ENCODE measurements around the gene SLC25A25.
"Not testable (repeated sequence)": the region's sequence is repeated elsewhere in the genome, so short reads cannot be mapped to it uniquely, and the experiment has no call there.

The SLC25A25 gene

DNA sequence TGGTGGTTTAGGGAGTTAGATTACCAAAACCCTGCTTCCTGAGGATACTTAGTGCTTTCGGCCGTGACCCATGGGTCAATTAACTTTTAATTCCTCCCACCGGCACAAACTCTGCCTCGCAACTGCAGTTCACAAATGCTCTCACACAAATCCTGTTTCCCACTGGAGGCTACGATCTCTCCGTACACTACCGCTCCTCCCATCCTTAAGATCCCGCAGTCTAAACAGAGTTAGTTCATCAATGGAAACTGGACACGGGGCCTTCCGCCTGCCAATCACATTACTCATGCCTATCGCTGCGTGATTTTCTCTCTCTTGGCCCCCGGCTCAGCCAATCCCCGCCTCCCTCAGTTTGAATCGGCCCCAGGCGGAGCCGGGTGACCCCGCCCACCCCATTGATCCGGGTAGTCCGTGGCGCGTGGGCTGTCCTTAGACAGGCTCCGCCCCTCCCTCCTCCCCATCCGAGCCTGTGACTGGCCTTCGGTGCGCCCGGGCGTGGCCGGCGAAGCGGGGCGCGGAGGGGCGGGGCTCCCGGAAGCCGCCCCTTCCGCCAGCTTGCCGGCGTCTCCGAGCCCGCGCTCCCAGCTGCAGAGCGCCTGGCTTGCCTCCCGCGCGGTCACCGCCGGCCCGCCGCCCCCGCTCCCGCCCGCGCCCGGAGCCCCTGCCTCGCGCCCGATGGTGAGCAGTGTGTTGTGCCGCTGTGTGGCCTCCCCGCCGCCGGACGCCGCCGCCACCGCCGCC lies at the start of gene SLC25A25:
Gene SLC25A25 (plus strand): TSS at position 588 of the 741 bp plus-strand sequence. CDS start 88 bp downstream, at position 676.
- H3K27ac Mint-ChIP-seq = peak within 1 kb of the TSS; percentile 65
- H3K4me1 Mint-ChIP-seq = peaks cover 63% of the 10 kb centered on the region
- H3K4me3 Mint-ChIP-seq = peak within 1 kb of the TSS; percentile 93
- H3K36me3 Mint-ChIP-seq = no peaks in the 10 kb centered on the region
- no peaks in the 10 kb centered on the region for H3K27me3 Mint-ChIP-seq
- H3K9me3 Mint-ChIP-seq = no peaks in the 10 kb centered on the region

DNA sequence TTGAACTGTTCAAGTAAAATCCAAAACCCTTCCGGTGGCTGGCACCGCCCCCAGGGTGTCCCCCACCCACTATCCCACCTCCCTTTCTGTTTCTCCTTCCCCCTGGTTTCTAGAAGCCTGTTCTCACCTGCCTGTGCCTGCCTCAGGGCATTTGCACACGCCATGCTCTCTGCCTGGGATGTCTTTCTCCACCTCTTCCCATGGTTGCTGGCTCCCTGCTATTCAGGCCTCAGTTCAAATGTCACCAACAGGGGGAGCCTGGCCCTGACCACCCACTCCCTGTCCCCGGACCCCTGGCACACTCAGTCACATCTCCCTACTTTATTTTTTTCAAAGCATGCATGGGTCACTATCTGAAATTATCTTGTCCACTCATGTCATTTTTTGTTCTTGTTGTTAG lies 47.3 kb upstream of the SLC25A25 start:
- Mint-ChIP-seq H3K4me1 (peaks cover 66% of the 10 kb centered on the region), H3K27me3 (no peaks in the 10 kb centered on the region), H3K36me3 (no peaks in the 10 kb centered on the region), H3K4me3 (no peak overlapping the region), H3K27ac (peak overlapping the region; percentile 48), H3K9me3 (no peaks in the 10 kb centered on the region)

DNA sequence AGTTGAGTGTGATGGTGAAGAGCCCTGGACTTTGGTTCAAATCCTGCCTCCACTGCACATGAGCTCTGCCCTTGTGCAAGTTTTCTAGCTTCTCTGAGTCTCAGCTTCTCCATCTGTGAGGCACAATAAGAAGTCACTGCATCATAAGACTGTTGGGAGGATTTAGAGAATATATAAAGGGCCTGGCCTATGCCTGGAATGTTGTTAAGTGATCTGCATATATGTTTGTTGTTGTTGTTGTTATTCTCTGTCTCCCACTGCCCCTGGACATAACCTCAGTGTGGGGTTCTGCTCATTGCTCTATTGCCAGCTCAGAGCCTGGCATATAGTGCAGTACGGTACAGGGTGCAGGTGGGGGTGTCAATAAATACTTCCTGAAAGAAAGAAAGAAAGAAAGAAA lies 46.9 kb upstream of the SLC25A25 start:
- Mint-ChIP-seq H3K36me3 (no peaks in the 10 kb centered on the region), H3K4me3 (no peak overlapping the region), H3K9me3 (no peaks in the 10 kb centered on the region), H3K27me3 (no peaks in the 10 kb centered on the region), H3K27ac (peak overlapping the region; percentile 48), H3K4me1 (peaks cover 70% of the 10 kb centered on the region)

DNA sequence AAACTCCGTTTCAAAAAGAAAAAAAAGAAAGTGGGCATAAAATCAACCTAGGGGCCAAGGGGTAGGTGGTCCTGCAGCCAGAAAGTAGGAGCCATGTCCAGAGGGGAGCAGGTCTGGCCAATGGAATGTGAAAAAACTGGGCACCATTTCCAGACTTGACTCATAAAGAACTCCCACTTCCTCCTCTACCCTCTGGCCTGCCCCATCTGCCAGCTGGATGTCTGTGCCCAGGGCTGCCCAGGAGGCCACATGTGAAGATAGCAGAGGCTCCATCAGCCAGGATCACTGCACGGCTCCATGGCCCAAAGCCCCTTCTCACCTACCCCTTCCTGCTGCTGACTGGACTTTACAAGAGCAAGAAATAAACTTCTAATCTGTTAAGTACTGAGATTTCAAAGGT lies 45.1 kb upstream of the SLC25A25 start:
- Mint-ChIP-seq H3K27ac (peak overlapping the region; percentile 92), H3K9me3 (no peaks in the 10 kb centered on the region), H3K27me3 (no peaks in the 10 kb centered on the region), H3K36me3 (no peaks in the 10 kb centered on the region), H3K4me1 (peaks cover 79% of the 10 kb centered on the region), H3K4me3 (no peak overlapping the region)

DNA sequence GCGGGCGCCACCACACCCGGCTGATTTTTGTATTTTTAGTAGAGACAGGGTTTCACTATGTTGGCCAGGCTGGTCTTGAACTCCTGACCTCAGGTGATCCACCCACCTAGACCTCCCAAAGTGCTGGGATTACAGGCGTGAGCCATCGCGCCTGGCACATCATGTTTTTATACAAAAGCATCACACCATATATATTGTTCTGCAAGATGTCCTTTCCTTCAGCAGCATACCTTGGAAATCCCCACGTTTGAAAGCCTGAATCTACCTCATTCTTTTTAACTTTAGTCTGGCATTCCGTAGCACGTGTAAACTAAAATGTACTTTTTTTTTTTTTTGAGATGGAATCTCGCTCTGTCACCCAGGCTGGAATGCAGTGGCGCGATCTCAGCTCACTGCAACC lies 44.4 kb upstream of the SLC25A25 start:
- H3K4me1 Mint-ChIP-seq = peaks cover 82% of the 10 kb centered on the region
- peak overlapping the region; percentile 42 for H3K4me3 Mint-ChIP-seq
- H3K27ac Mint-ChIP-seq = peak overlapping the region; percentile 92

DNA sequence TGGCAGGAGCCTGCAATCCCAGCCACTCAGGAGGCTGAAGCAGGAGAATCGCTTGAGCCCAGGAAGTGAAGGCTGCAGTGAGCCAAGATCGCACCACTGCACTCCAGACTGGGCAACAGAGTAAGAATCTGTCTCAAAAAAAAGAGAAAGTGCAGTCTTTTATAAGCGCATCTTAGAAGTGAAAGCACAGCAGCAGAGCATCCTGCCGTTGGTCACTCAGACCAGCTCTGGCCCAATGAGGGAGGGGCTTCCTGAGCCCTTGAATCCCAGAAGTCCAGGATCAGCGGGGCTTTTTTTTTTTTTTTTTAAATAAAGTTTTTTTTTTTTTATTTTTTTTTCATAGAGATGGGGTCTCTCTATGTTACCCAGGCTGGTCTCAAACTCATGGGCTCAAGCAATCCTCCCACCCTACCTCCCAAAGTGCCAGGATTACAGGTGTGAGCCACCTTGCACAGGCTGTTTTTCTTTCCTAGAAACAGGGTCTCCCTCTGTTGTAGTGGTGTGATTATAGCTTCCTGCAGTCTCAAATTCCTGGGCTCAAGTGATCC lies 43.2 kb upstream of the SLC25A25 start:
- no peaks in the 10 kb centered on the region for H3K27me3 Mint-ChIP-seq
- no peaks in the 10 kb centered on the region for H3K36me3 Mint-ChIP-seq
- peak overlapping the region; percentile 92 for H3K27ac Mint-ChIP-seq
- no peaks in the 10 kb centered on the region for H3K9me3 Mint-ChIP-seq
- H3K4me3 Mint-ChIP-seq = peak overlapping the region; percentile 81
- H3K4me1 Mint-ChIP-seq = peaks cover 87% of the 10 kb centered on the region

More for the DNA sequence above, 44.4 kb upstream of the SLC25A25 start:
- not testable (repeated sequence) for H3K36me3 Mint-ChIP-seq, H3K9me3 Mint-ChIP-seq, H3K27me3 Mint-ChIP-seq

DNA sequence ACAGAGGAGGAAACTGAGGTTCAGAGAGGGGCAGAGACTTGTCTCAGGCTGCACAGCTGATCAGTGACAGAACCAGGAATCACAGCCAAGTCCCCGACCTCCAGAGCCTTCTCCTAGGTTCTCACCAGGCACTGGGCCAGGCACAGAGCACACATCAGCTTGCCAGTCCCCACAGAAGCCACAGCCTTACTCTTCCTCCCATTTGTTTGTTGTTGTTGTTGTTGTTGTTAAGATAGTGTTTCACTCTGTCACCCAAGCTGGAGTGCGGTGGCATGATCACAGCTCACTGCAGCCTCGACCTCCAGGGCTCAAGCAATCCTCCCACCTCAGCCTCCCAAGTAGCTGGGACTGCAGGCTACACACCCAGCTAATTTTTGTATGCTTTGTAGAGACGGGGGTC lies 42.3 kb upstream of the SLC25A25 start:
- peaks cover 89% of the 10 kb centered on the region for H3K4me1 Mint-ChIP-seq
- peak overlapping the region; percentile 92 for H3K27ac Mint-ChIP-seq
- peak overlapping the region; percentile 81 for H3K4me3 Mint-ChIP-seq
- H3K27me3 Mint-ChIP-seq = no peaks in the 10 kb centered on the region
- H3K36me3 Mint-ChIP-seq = no peaks in the 10 kb centered on the region
- no peaks in the 10 kb centered on the region for H3K9me3 Mint-ChIP-seq

DNA sequence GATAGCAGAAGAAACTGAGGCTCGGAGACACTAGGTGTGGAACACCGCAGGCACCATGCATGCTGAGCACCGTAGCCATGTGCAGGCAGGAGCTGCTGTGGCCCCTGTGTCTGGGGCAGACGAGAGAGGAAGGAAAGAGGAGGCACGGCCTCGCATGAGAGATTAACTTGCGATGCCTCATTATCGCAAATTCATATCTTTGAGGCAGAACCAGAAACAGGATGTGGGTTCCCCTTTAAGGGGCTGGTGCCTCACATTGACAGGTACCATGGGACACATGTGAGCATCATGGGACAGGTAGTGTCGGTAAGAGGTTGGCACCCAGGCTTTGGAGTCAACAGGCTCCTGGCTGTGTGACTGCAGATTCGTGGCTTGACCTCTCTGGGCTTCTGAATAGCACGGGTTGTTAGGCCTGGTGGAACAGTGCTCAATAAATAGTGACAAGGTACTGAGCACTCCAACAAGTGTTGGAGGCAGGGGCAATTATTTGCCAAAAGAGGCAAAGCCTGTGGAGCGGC lies 41.7 kb upstream of the SLC25A25 start:
- Mint-ChIP-seq H3K4me3 (peak overlapping the region; percentile 81), H3K4me1 (peaks cover 87% of the 10 kb centered on the region), H3K27me3 (no peaks in the 10 kb centered on the region), H3K36me3 (no peaks in the 10 kb centered on the region), H3K27ac (peak overlapping the region; percentile 92), H3K9me3 (no peaks in the 10 kb centered on the region)

DNA sequence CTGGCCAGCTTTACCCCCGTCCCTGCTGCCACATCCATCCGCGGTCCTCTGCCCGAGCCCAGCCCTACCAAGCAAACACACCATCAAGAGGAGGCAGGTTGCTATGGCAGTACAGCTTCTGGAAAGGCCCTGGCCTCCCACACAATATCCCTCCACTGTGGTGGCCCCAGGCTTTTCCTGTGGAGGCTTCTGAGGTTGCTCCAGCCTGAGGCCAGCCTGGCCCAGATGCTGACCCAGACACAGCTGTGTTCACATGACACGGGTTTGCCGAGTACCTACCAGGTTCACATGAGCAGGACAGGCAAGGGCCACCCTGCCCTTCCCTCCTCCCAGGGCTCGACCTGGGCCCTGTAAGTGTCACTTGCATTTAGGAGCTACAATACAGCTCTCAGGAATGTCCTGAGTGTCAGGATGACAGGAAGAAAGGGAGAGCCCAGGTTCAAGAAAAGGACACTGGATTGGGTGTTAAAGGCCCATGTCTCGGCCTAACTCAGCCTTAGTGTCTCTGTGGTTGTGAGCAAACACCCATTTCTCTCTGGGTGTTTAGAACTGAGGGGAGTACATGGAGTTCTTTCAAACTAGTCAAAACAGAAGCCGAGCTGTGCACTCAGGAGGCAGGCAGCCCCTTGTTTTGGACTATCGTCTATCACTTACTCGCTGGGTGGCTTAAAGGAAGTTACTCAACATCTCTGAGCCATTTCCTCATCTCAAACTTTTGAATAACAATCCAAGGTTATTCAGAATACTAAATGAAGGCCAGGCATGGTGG lies 41.1 kb upstream of the SLC25A25 start:
- Mint-ChIP-seq H3K9me3 (no peaks in the 10 kb centered on the region), H3K36me3 (no peaks in the 10 kb centered on the region), H3K4me1 (peaks cover 87% of the 10 kb centered on the region), H3K27me3 (no peaks in the 10 kb centered on the region), H3K27ac (peak overlapping the region; percentile 92), H3K4me3 (peak overlapping the region; percentile 81)

DNA sequence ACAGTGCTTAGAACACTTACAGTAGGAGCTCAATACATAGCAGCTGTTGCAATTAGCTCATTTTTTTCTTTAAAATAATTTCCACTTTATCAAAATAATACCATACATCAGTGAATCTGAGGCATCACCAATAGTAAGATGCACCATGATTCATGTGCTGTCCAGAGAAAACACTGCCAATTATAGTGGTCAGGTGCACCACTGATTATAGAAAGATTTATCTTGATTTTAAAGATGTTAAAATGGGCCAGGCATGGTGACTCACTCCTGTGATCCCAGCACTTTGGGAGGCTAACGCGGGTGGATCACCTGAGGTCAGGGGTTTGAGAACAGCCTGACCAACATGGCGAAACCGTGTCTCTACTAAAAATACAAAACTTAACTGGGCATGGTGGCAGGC lies 40.3 kb upstream of the SLC25A25 start:
- H3K4me3 Mint-ChIP-seq = peak overlapping the region; percentile 81
- peaks cover 82% of the 10 kb centered on the region for H3K4me1 Mint-ChIP-seq
- peak overlapping the region; percentile 92 for H3K27ac Mint-ChIP-seq
- no peaks in the 10 kb centered on the region for H3K27me3 Mint-ChIP-seq
- H3K36me3 Mint-ChIP-seq = no peaks in the 10 kb centered on the region
- H3K9me3 Mint-ChIP-seq = no peaks in the 10 kb centered on the region

DNA sequence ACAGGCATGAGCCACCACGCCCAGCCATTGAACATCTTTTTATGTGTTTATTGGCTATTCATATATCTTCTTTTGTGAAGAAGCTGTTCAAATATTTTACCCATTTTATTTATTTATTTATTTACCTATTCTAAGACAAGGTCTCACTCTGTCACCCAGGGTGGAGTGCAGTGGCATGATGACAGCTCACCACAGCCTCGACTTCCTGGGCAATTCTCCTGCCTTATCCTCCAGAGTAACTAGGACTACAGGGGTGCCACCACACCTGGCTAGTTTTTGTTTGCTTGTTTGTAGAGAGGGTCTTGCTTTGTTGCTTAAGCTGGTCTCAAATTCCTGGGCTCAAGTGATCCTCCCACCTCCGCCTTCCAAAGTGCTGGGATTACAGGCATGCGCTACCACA lies 34.4 kb upstream of the SLC25A25 start:
- Mint-ChIP-seq H3K27me3 (no peaks in the 10 kb centered on the region), H3K36me3 (no peaks in the 10 kb centered on the region), H3K27ac (peak overlapping the region; percentile 64), H3K4me3 (no peak overlapping the region), H3K9me3 (no peaks in the 10 kb centered on the region), H3K4me1 (peaks cover 52% of the 10 kb centered on the region)

DNA sequence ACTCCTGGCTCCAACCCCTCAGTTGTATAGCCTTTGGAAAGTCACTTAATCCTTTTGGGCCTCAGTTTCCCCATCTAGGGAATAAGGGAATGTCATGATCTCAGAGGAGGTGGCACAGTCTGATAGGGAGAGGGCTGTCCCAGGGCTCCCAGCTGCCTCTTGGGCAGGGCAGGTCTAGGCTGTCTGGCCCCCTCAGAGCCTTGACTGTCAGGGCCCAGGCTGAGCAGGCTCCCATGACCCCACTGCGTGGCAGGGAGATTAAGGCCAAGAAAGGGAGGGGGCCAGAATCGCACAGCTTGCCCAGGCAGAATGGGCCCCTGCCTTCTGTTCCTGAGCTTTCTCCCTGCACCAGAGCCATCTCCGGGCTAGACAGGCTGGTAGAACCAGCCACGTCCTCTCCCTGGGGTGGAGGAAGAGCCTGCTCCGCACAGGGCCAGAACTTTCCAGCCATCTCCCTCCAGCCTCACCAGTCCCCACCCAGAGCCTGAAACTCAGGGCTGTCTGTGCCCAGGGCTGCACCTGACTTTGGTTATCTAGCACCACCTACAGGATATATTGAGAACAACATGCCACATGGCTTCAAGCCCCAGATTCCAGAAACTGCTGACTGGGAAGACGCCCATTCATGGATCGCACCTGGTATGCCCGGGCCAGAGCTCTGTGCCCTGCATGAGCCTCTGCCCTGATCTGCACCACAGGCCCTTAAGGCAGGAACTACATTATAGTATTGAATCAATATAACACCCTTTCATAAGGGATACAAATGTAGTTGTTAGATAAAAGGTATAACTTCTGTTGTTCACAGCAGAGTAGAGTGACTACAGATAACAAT lies 33.0 kb upstream of the SLC25A25 start:
- no peaks in the 10 kb centered on the region for H3K36me3 Mint-ChIP-seq
- peak overlapping the region; percentile 55 for H3K4me3 Mint-ChIP-seq
- peaks cover 40% of the 10 kb centered on the region for H3K4me1 Mint-ChIP-seq
- H3K9me3 Mint-ChIP-seq = no peaks in the 10 kb centered on the region
- H3K27ac Mint-ChIP-seq = peak overlapping the region; percentile 85
- H3K27me3 Mint-ChIP-seq = no peaks in the 10 kb centered on the region

DNA sequence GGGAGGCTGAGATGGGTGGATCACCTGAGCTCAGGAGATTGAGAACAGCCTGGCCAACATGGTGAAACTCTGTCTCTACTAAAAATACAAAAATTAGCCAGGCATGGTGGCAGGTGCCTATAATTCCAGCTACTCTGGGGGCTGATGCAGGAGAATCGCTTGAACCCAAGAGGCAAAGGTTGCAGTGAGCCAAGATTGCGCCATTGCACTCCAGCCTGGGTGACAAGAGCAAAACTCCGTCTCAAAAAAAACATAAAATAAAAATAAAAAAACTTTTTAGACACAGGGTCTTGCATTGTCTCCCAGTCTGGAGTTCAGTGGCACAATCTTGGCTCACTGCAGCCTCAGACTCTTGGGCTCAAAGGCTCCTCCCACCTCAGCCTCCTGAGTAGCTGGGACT lies 31.5 kb upstream of the SLC25A25 start:
- H3K27ac Mint-ChIP-seq, H3K36me3 Mint-ChIP-seq, H3K4me3 Mint-ChIP-seq, H3K9me3 Mint-ChIP-seq, H3K27me3 Mint-ChIP-seq: not testable (repeated sequence)
- peaks cover 34% of the 10 kb centered on the region for H3K4me1 Mint-ChIP-seq

DNA sequence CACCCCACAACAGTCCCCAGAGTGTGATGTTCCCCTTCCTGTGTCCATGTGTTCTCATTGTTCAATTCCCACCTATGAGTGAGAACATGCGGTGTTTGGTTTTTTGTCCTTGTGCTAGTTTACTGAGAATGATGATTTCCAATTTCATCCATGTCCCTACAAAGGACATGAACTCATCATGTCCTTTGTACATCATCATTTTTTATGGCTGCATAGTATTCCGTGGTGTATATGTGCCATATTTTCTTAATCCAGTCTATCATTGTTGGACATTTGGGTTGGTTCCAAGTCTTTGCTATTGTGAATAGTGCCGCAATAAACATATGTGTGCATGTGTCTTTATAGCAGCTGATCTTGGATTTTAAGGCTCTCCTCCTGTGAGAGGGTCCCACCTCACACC lies 27.2 kb upstream of the SLC25A25 start:
- H3K9me3 Mint-ChIP-seq, H3K27ac Mint-ChIP-seq, H3K36me3 Mint-ChIP-seq, H3K4me1 Mint-ChIP-seq, H3K4me3 Mint-ChIP-seq, H3K27me3 Mint-ChIP-seq: not testable (repeated sequence)

DNA sequence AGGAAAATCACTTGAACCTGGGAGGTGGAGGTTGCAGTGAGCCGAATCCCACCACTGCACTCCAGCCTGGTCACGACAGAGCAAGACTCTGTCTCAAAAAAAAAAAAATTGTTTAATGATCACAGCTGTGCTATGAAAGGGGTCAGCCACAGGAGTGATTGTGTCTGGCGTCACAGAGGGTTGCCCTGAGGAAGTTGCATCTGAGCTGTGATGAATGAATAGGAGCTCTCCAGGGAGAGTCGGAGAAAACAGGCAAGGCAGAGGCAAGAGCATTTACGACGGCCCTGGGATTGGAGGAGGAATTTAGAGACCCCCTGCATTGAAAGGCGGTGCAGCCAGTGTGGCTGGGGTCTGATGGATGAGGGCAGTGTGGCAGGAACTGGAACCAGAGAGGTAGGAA lies 26.0 kb upstream of the SLC25A25 start:
- Mint-ChIP-seq H3K36me3 (no peaks in the 10 kb centered on the region), H3K4me3 (no peak overlapping the region), H3K27ac (no peak overlapping the region), H3K9me3 (no peaks in the 10 kb centered on the region), H3K27me3 (no peaks in the 10 kb centered on the region), H3K4me1 (peaks cover 4% of the 10 kb centered on the region)
